Psoas muscle (tissue), 8 donors: ENCODE results near the gene TTC22. TPM values are rescaled to one million over a fixed set of nuclear protein-coding genes. Genes with fewer than 3 reads are reported as not detected.

Source experiments
- ATAC-seq, 4 donors: fragments of 200-7000 bp; cut with Tn5 transposase; one replicate each; pipeline ENCODE4 v1.9.1; 2020; ENCODE audit warnings: moderate library complexity in 3 of 4, mild to moderate bottlenecking in 2 of 4
- DNase-seq, 2 donors: peaks; one replicate each; pipeline ENCODE4 v3.0.0-alpha.2; 2020
- H3K27ac ChIP-seq: fragments of 200-600 bp; one replicate; pipeline ENCODE4 v1.8.0; 2022
- H3K27me3 ChIP-seq, 3 donors: fragments of 200-600 bp in 1 of 3; one replicate each; pipeline versions ENCODE4 v1.6.1 to v1.8.0; 2013 to 2022; ENCODE audit warnings: low read length in 2 of 3, mild to moderate bottlenecking in 2 of 3, moderate library complexity in 1 of 3; ENCODE audit not compliant: insufficient read depth in 3 of 3
- H3K36me3 ChIP-seq, 2 donors: fragments of 200-600 bp in 1 of 2; one replicate each; pipeline versions ENCODE4 v1.6.1 to v1.8.0; 2013 to 2022; ENCODE audit warnings: low read depth in 1 of 2, mild to moderate bottlenecking in 1 of 2, moderate library complexity in 1 of 2; ENCODE audit not compliant: insufficient read depth in 1 of 2
- H3K4me1 ChIP-seq: fragments of 200-600 bp; one replicate; pipeline ENCODE4 v1.8.0; 2022
- H3K4me3 ChIP-seq: fragments of 200-600 bp; one replicate; pipeline ENCODE4 v1.8.0; 2022; ENCODE audit warnings: mild to moderate bottlenecking
- H3K9me3 ChIP-seq: fragments of 200-600 bp; one replicate; pipeline ENCODE4 v1.8.0; 2022
- WGBS, 3 donors: extraction: QIAGEN DNeasy Blood & Tissue Kit; methylation state at CpG; one replicate each; pipeline versions ENCODE4 v1.1.6 to v1.1.7; 2013; 5-methylcytosine and 5-hydroxymethylcytosine counted together
- intact Hi-C, 2 donors: fragments of 100-400 bp; cut with DNase I; formaldehyde crosslinking; loops; one replicate each; pipeline versions ENCODE4 v1.11.0 to v1.14.2; 2022
- polyA plus RNA-seq, 3 donors: library from polyadenylated mRNA; stranded (reverse); fragments of 200-250 nt; gene quantifications; one replicate each; pipeline ENCODE4 v1.2.3, GENCODE V29; 2013
- total RNA-seq, 4 donors: library from RNA; stranded (reverse); fragmentation: NEBNext Ultra II Directional in 2 of 4; extraction: Animal tissue kit (Norgen Biotek cat#: 25700) in 2 of 4; gene quantifications; one replicate each; pipeline versions ENCODE4 v1.2.1 to v1.2.4, GENCODE V29; 2021 to 2023
- TF ChIP-seq, protein P1 (sequence below): fragments of 200-600 bp; IDR thresholded peaks from one replicate; pipeline ENCODE4 v1.8.0; 2022; ENCODE audit warnings: antibody characterized with exemption
- donor health status: healthy with polysubstance abuse.
- donor health status: DM: no; HTN: no; CAD: no; lungs with moderate emphysema.
- donor health status: Bipolar disorder and iron deficiency.
- donor health status: healthy.
- donor health status: DM: yes; HTN: yes; CAD: no.
- donor health status: DM: no; HTN: no; CAD: no.
- donor health status: DM: no; HTN: no; CAD: no.
- donor health status: DM: yes; HTN: yes; CAD: no.

Gene TTC22
- total and polyA plus RNA-seq, 7 donors, result 0.03 to 0.13 (median 0.03) TPM; not detected in 2

DNA sequence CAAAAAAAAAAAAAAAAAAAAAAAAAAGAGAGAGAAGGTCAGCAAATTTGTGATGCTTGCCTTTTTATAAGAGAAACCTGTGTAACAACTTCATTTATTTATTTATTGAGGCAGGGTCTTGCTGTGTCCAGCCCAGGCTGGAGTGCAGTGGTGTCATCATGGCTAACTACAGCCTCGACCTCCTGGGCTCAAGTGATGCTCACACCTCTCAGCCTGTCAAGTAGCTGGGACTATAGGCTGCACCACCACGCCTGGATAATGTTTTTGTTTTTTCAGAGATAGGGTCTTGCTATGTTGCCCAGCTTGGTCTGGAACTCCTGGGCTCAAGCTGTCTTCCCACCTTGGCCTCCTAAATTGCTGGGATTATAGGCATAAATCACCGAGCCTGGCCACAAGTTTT is 43.4 kb upstream of the TTC22 start:
- no peaks in the 10 kb centered on the region for H3K4me1 ChIP-seq
- ATAC-seq, result no peak
- H3K27ac ChIP-seq, result no peak overlapping the region
- intact Hi-C loops, result no loop called here
- 80 to 96% (median 83%) methylated on average over 3 of the region's 3 CpGs for WGBS, 3 donors
- H3K9me3 ChIP-seq, result no peaks in the 10 kb centered on the region
- no peak for DNase-seq
- no peak overlapping the region for H3K4me3 ChIP-seq
- H3K36me3 ChIP-seq, result peaks cover 0 to 22% of the 10 kb centered on the region in 2 donors
- TF ChIP-seq, protein P1, sequence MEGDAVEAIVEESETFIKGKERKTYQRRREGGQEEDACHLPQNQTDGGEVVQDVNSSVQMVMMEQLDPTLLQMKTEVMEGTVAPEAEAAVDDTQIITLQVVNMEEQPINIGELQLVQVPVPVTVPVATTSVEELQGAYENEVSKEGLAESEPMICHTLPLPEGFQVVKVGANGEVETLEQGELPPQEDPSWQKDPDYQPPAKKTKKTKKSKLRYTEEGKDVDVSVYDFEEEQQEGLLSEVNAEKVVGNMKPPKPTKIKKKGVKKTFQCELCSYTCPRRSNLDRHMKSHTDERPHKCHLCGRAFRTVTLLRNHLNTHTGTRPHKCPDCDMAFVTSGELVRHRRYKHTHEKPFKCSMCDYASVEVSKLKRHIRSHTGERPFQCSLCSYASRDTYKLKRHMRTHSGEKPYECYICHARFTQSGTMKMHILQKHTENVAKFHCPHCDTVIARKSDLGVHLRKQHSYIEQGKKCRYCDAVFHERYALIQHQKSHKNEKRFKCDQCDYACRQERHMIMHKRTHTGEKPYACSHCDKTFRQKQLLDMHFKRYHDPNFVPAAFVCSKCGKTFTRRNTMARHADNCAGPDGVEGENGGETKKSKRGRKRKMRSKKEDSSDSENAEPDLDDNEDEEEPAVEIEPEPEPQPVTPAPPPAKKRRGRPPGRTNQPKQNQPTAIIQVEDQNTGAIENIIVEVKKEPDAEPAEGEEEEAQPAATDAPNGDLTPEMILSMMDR, result no peak
- no peaks in the 10 kb centered on the region for H3K27me3 ChIP-seq

DNA sequence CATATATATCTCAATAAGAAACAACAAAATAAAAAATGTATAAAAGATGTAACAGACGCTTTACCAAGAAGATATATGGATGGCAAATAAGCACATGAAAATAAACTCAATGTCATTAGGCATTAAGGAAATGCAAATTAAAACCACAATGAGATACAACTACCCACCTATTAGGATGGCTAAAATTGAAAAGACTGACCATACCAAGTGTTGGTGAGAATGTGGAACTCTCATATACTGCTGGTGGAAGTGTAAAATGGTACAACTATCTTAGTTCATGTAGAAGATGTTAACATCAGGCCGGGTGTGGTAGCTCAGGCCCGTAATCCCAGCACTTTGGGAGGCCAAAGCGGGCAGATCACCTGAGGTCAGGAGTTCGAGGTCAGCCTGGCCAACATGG is 42.3 kb upstream of the TTC22 start:
- Histone ChIP-seq H3K9me3 (no peaks in the 10 kb centered on the region), H3K27ac (no peak overlapping the region), H3K4me3 (no peak overlapping the region), H3K4me1 (no peaks in the 10 kb centered on the region), H3K36me3 (peaks cover 0 to 12% of the 10 kb centered on the region in 2 donors), H3K27me3 (no peaks in the 10 kb centered on the region)
- intact Hi-C loops, result no loop called here
- TF ChIP-seq, protein P1, result no peak
- ATAC-seq (no peak), DNase-seq (no peak)
- 83 to 86% (median 85%) methylated on average over 5 of the region's 5 CpGs for WGBS, 3 donors

DNA sequence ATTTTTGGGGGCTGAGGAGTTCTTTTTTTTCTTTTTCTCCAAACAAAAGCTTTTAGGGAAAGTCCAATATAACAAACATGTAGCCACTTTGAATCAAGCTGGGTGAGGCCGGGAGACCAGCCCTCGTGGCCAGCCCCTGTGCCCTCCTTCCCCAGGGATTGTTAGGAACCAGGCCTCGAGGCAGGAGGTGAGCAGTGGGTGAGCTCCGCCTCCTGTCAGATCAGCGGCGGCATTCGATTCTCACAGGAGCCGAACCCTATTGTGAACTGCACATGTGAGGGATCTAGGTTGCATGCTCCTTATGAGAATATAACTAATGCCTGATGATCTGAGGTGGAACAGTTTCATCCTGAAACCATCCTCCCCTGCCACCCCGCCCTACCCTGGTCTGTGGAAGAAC is 41.8 kb upstream of the TTC22 start:
- no peak overlapping the region for H3K27ac ChIP-seq
- TF ChIP-seq, protein P1, result no peak
- no peaks in the 10 kb centered on the region for H3K4me1 ChIP-seq
- no peak for ATAC-seq
- H3K27me3 ChIP-seq, result no peaks in the 10 kb centered on the region
- no peak overlapping the region for H3K4me3 ChIP-seq
- no peak for DNase-seq
- H3K36me3 ChIP-seq, result peaks cover 0 to 7% of the 10 kb centered on the region in 2 donors
- H3K9me3 ChIP-seq, result no peaks in the 10 kb centered on the region
- intact Hi-C loops, result no loop called here
- WGBS, 3 donors, result 77 to 80% (median 79%) methylated on average over 9 of the region's 9 CpGs

DNA sequence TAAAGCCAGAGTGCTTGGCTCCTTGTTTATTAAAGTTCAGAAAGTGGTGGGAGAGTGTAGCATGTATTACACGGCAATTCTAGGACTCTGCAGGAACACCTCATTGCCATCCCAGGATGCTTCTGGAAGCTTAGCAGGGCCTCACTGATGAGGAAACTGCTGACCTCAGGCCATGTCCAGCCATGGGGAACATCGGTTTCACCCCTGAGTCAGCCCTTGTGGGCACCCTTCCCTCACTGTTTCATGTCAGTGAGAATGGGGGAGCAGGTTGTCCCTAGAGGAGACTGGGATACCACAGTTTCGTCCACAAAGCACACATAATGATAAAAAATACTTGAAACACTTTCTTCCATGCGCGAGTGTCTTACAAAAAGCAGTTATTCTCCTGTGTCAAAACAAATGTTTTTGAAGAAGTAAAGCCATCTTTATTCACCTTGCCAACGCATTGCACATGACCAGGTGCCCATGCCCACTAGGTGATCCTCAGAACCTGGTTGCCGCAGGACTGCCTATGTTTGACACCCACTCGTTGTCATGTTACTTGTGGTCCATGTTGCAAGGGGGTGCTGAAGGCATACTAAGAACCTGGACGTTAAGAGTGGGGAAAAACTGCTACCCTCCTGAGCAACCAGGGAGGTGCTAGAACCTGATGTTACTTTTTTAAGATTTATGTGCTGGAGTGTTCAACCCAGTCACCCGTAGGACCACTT is 41.2 kb upstream of the TTC22 start:
- H3K27me3 ChIP-seq, result no peaks in the 10 kb centered on the region
- intact Hi-C loops, result no loop called here
- no peaks in the 10 kb centered on the region for H3K9me3 ChIP-seq
- TF ChIP-seq, protein P1, result no peak
- 88 to 93% (median 92%) methylated on average over 10 of the region's 10 CpGs for WGBS, 3 donors
- no peak overlapping the region for H3K4me3 ChIP-seq
- no peak overlapping the region for H3K27ac ChIP-seq
- H3K36me3 ChIP-seq, result peaks cover 0 to 7% of the 10 kb centered on the region in 2 donors
- H3K4me1 ChIP-seq, result no peaks in the 10 kb centered on the region
- ATAC-seq, result no peak
- no peak for DNase-seq

DNA sequence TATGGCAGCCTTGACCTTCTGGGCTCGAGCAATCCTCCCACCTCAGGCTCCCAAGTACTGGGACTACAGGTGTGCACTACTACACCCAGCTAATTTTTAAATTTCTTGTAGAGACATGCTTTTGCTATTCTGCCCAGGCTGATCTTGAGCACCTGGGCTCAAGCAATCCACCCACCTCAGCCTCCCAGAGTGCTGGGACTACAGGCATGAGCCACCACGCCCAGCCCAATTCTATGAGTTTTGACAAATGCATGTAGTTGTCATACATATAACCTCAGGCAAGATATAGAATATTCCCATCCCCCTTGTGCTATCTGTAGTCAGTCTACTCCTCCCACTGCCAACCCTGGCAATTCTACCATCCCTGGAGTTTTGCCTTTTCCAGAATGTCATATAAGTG is 38.7 kb upstream of the TTC22 start:
- H3K27me3 ChIP-seq, result no peaks in the 10 kb centered on the region
- no peaks in the 10 kb centered on the region for H3K36me3 ChIP-seq
- TF ChIP-seq, protein P1, result no peak
- no peak overlapping the region for H3K4me3 ChIP-seq
- no peaks in the 10 kb centered on the region for H3K9me3 ChIP-seq
- no peaks in the 10 kb centered on the region for H3K4me1 ChIP-seq
- DNase-seq (no peak), ATAC-seq (no peak)
- 63 to 91% (median 70%) methylated on average over 2 of the region's 2 CpGs for WGBS, 3 donors
- intact Hi-C loops, result no loop called here
- H3K27ac ChIP-seq, result no peak overlapping the region
